IPS-NIHi7 (cell line): ENCODE measurements around the gene CSTA.
"Not testable (repeated sequence)": the region's sequence is repeated elsewhere in the genome, so short reads cannot be mapped to it uniquely, and the experiment has no call there.

ENCODE experiments used
- DNase-seq: peaks from one replicate; pipeline ENCODE4 v3.0.0; 2012; ENCODE audit warnings: mixed read lengths; ENCODE audit errors: extremely low spot score

Gene CSTA

GRCh38 chr3:122322095-122323075 lies 2.7 kb upstream of the CSTA start:
- no peak for DNase-seq

GRCh38 chr3:122325769-122326168 lies 721 bp downstream of the CSTA start:
- DNase-seq = no peak

GRCh38 chr3:122331886-122332285 lies 6.8 kb downstream of the CSTA start:
- DNase-seq = no peak

- DNase-seq = no peak
Measured at GRCh38 chr3:122332551-122332950, 7.5 kb downstream of the CSTA start.

- DNase-seq = no peak
Measured at GRCh38 chr3:122342803-122343202, 17.8 kb downstream of the CSTA start.

GRCh38 chr3:122343654-122344053 lies 18.6 kb downstream of the CSTA start:
- no peak for DNase-seq

GRCh38 chr3:122349171-122349570 lies 24.1 kb downstream of the CSTA start:
- no peak for DNase-seq

- DNase-seq = no peak
Measured at GRCh38 chr3:122350814-122351418, 25.9 kb downstream of the CSTA start.

- no peak for DNase-seq
Measured at GRCh38 chr3:122351612-122352011, 26.6 kb downstream of the CSTA start.

- no peak for DNase-seq
Measured at GRCh38 chr3:122353215-122353614, 28.2 kb downstream of the CSTA start.

GRCh38 chr3:122353893-122354401 lies 28.9 kb downstream of the CSTA start:
- no peak for DNase-seq

GRCh38 chr3:122355612-122356011 lies 30.6 kb downstream of the CSTA start:
- no peak for DNase-seq

GRCh38 chr3:122356402-122356801 lies 31.4 kb downstream of the CSTA start:
- DNase-seq = peak; percentile 66

GRCh38 chr3:122357828-122358702 lies 33.0 kb downstream of the CSTA start:
- no peak for DNase-seq

- DNase-seq = no peak
Measured at GRCh38 chr3:122358703-122359032, 33.6 kb downstream of the CSTA start.

- no peak for DNase-seq
Measured at GRCh38 chr3:122362026-122362425, 37.0 kb downstream of the CSTA start.

GRCh38 chr3:122364490-122364889 lies 39.4 kb downstream of the CSTA start:
- no peak for DNase-seq

- no peak for DNase-seq
Measured at GRCh38 chr3:122365073-122365472, 40.0 kb downstream of the CSTA start.

- not testable (repeated sequence) for DNase-seq
Measured at GRCh38 chr3:122365582-122366378, 40.7 kb downstream of the CSTA start.

GRCh38 chr3:122366379-122366749 lies 41.3 kb downstream of the CSTA start:
- no peak for DNase-seq

- no peak for DNase-seq
Measured at GRCh38 chr3:122374034-122374433, 49.0 kb downstream of the CSTA start.
